SH-SY5Y (cell line): ENCODE results near the gene EXOC3.

Experiments
- GATA2 ChIP-seq: IDR thresholded peaks from 2 replicates; pipeline ENCODE4 v1.6.1; 2011; ENCODE audit warnings: mild to moderate bottlenecking, low read depth, low read length
- GATA3 ChIP-seq: IDR thresholded peaks from 2 replicates; pipeline ENCODE4 v1.6.1; 2011; ENCODE audit warnings: low read depth, mild to moderate bottlenecking, low read length, moderate library complexity

GRCh38 chr5:476814-477175, 33.8 kb downstream of the EXOC3 start:
- TF ChIP-seq GATA3 (no peak), GATA2 (no peak)
